GM12891 (cell line): Measurements from ENCODE around the gene ZNF84.

Experiments used
- DNase-seq: peaks from one replicate; pipeline ENCODE4 v3.0.0; 2011; ENCODE audit warnings: low spot score; ENCODE audit not compliant: insufficient read length
- FAIRE-seq: peaks from 2 replicates; lab custom pipeline; 2011; peaks lifted over from hg19 to GRCh38; lab: Jason Lieb, UNC
- PAX5 ChIP-seq: IDR thresholded peaks from 2 replicates; pipeline ENCODE4 v1.6.1; 2011; ENCODE audit warnings: low read length, moderate library complexity, mild to moderate bottlenecking; ENCODE audit not compliant: insufficient read depth, severe bottlenecking
- POLR2A ChIP-seq: IDR thresholded peaks from 2 replicates; pipeline ENCODE4 v1.6.1; 2011; ENCODE audit warnings: low read depth, low read length, control low read depth
- POLR2AphosphoS5 ChIP-seq: IDR thresholded peaks from 2 replicates; pipeline ENCODE4 v1.6.1; 2011; ENCODE audit warnings: low read depth, low read length, control low read depth
- POU2F2 ChIP-seq: IDR thresholded peaks from 2 replicates; pipeline ENCODE4 v1.6.1; 2011; ENCODE audit warnings: low read depth, mild to moderate bottlenecking, control low read depth, low read length, moderate library complexity
- SPI1 ChIP-seq: IDR thresholded peaks from 2 replicates; pipeline ENCODE4 v1.6.1; 2011; ENCODE audit warnings: low read depth, low read length, control low read depth
- TAF1 ChIP-seq: IDR thresholded peaks from 2 replicates; pipeline ENCODE4 v1.6.1; 2011; ENCODE audit warnings: low read depth, low read length, control low read depth

The ZNF84 gene

DNA sequence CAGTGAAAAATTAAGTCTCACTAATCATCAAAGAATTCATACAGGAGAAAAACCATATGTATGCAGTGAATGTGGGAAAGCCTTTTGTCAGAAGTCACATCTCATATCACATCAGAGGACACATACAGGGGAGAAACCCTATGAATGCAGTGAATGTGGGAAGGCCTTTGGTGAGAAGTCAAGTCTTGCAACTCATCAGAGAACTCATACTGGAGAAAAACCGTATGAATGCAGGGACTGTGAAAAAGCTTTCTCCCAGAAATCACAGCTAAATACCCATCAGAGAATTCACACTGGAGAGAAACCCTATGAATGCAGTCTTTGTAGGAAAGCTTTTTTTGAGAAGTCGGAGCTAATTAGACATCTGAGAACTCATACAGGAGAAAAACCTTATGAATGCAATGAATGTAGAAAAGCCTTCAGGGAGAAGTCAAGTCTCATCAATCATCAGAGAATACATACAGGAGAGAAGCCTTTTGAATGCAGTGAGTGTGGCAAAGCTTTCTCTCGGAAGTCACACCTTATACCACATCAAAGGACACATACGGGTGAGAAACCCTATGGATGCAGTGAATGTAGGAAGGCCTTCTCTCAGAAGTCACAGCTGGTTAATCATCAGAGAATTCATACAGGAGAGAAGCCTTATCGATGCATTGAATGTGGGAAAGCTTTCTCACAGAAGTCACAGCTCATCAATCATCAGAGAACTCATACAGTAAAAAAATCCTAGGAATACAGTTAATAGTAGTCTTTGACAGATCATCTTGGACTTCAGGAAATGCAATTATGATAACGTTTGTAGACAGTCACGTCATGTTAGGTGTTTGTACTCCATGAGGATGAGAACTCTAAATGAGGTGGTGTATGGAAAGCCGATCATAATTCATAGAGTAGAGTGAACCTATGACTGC, 21.1 kb downstream of the ZNF84 start:
- DNase-seq (no peak), FAIRE-seq (no peak)
- TF ChIP-seq SPI1: no peak
- no peak for TF ChIP-seq POLR2A
- no peak for TF ChIP-seq TAF1
- no peak for TF ChIP-seq POU2F2
- no peak for TF ChIP-seq PAX5
- TF ChIP-seq POLR2AphosphoS5: no peak

DNA sequence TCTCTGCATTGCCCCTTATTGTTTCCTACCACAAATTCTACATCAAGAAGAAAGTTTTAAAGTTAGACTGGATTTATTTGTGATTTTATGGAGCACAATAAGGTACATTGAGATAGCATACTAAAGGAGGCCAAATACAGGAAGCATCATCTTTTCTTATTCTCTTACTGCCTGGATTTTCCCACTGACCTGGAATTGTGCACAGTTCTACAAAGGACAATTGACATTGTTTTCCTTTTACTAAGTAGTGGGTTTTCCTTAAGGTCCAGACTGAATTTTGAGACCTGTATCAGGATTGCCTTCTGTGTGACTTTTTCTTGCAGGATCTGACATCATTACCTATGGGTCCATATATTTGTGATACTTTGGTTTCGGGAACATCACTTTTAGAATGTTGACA, 24.6 kb downstream of the ZNF84 start:
- DNase-seq (no peak), FAIRE-seq (no peak)
- TF ChIP-seq POLR2AphosphoS5 (no peak), POU2F2 (no peak), POLR2A (no peak), TAF1 (no peak), PAX5 (no peak), SPI1 (no peak)

GRCh38 chr12:133063556-133063955, 26.2 kb downstream of the ZNF84 start:
- FAIRE-seq: no peak
- no peak for DNase-seq
- TF ChIP-seq POLR2A (no peak), POU2F2 (no peak)

- no peak for FAIRE-seq
- TF ChIP-seq SPI1 (no peak), TAF1 (no peak), PAX5 (no peak), POLR2AphosphoS5 (no peak), POLR2A (no peak), POU2F2 (no peak)
- no peak for DNase-seq
Observed at GRCh38 chr12:133073836-133074235, 36.5 kb downstream of the ZNF84 start.

DNA sequence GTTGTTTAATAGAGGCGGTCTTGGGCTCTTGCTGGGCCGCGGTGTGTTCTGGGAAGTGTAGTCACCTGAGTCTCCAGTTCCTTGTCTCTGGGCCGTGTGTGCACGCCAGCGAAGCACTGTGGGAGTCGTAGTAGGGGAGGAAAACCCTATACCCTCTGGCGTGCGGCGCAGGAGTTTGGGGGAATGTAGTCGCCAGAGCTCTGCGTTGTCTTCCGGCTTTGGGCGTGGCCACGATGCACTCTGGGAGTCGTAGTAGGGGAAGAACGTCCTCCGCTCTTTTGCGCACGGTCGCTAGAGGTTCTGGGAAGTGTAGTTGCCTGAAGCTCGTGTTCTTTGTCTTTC, 42.7 kb downstream of the ZNF84 start:
- TF ChIP-seq PAX5 (no peak), TAF1 (no peak), POLR2AphosphoS5 (no peak), POU2F2 (no peak), SPI1 (peak; percentile 42; the same call in 1 of the 2 replicates), POLR2A (no peak)
- peak; percentile 50 for DNase-seq
- peak; percentile 98 for FAIRE-seq

DNA sequence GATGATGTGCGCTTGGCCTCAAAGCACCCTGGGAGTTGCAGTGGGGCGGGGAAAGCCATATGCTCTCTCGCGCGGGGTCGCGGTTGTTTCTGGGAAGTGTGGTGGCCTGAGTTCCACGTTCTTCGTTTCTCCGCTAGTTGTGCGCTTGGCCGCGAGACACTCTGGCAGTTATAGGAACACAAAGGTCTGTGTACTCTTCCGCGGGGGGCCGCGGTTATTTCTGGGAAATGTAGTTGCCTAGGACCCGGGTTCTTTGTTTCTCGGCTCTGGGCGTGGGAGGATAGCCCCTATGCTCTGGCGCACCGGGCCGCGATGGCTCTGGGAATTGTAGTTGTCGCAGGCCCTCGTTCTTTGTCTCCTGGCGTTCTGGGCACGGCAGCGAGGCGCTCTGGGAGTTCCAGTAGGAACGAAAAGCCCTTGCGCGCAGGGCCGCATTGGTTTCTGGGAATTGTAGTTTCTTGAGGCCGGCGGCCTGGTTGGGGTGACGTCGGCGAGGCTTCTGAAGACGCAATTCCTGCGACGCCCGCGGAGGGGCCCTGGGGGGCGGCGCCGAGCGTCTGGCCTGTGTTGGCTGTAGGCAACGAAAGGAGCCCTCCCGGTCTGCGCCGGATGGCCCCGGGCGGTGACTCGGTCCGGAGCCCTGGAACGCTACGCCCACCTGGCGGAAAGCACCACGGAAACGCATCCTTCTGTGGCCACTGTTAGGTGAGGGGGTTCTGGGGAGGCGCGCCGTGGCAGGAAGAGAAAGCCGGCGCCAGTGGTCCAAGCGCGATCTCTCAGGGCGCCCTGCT, 43.3 kb downstream of the ZNF84 start, which contains the start of gene ZNF140:
Gene ZNF140, plus strand, starts transcription at position 556 of the 791 bp plus-strand sequence. CDS start 398 bp downstream, outside the sequence.
- FAIRE-seq: no peak
- DNase-seq: peak; percentile 70
- TF ChIP-seq SPI1 (no peak), POLR2A (peak; percentile 46), PAX5 (no peak), POLR2AphosphoS5 (peak; percentile 62; the same call in 1 of the 2 replicates), TAF1 (peak; percentile 68; the same call in 1 of the 2 replicates), POU2F2 (peak; percentile 79)

DNA sequence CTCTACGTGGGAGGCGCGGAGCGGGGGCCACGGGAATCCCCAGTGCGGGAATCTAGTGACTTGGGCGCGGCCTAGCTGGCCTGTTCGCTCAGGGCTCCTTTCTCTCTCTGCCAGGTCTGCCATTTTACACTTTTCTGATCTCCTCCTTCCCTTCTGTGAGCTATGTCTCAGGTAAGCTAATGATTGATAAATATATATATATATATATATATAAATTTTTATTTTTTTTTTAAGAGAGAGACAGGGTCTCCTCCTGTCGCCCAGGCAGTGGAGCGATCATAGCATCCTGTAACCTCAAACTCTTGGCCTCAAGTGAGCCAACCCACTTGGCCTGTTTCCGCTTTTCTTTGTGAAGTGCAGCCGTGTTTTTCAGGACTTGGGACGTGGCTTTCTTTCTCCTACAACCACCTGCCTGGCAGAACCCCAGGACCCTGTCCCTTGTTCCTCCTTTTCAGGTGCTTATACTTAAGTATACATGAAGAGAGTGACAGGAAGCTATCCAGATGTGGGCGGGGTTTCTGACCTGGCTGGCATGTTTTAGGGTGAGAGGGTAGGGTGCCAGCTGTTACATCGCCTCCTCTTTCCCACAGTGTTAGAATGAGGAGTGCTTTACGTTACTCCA, 44.0 kb downstream of the ZNF84 start:
- peak; percentile 5; the same call in 1 of the 2 replicates for TF ChIP-seq TAF1
- no peak for TF ChIP-seq POU2F2
- DNase-seq (no peak), FAIRE-seq (no peak)

DNA sequence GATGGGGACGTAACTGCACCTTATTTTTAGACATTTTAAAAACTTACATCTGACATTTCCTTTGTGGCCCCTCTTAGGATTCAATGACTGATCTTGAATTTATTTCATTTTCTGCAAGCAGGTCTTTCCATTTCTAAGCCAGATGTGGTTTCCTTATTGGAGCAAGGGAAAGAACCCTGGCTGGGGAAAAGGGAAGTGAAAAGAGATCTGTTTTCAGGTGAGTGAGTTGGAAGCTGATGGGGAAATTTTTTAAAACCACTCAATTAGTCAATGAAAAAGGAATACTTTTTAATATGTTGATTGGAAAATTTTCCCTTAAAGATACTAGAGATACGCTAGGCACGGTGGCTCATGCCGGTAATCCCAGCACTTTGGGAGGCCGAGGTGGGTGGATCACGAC, 46.0 kb downstream of the ZNF84 start:
- FAIRE-seq (no peak), DNase-seq (no peak)
- TF ChIP-seq SPI1 (peak; percentile 80), PAX5 (no peak), POLR2AphosphoS5 (no peak), POLR2A (no peak)

DNA sequence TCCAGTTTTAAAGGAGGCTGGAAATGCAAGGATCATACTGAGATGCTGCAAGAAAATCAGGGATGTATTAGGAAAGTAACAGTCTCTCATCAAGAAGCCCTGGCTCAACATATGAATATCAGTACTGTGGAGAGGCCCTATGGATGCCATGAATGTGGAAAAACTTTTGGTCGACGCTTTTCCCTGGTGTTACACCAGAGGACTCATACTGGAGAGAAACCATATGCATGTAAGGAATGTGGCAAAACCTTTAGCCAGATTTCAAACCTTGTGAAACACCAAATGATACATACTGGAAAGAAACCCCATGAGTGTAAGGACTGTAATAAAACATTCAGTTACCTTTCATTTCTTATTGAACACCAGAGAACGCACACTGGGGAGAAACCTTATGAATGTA, 68.3 kb downstream of the ZNF84 start:
- DNase-seq (no peak), FAIRE-seq (no peak)
- no peak for TF ChIP-seq SPI1
- no peak for TF ChIP-seq PAX5
- no peak for TF ChIP-seq POLR2A
- TF ChIP-seq POU2F2: no peak
- TF ChIP-seq POLR2AphosphoS5: no peak
- no peak for TF ChIP-seq TAF1

DNA sequence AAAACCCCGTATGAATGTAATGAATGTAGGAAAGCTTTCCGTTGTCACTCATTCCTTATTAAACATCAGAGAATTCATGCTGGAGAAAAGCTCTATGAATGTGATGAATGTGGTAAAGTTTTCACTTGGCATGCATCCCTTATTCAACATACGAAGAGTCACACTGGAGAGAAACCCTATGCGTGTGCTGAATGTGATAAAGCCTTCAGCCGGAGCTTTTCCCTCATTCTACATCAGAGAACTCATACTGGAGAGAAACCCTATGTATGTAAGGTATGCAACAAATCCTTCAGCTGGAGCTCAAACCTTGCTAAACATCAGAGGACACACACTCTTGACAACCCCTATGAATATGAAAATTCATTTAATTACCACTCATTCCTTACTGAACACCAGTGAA, 68.9 kb downstream of the ZNF84 start:
- no peak for DNase-seq
- FAIRE-seq: no peak

More for the DNA sequence above, 68.9 kb downstream of the ZNF84 start:
- TF ChIP-seq PAX5 (no peak), POU2F2 (no peak)
